ENCODE measurements around the gene VIM.

The VIM gene

GRCh38 chr10:17228091-17229015 lies at the start of gene VIM:
Gene VIM, plus strand, starts transcription at chr10:17228241. Its CDS starts 1,182 bp downstream, at chr10:17229423.
- peak; percentile 78 for DNase-seq (ENCODE audit: low read depth)

GRCh38 chr10:17179002-17179401 lies 49.0 kb upstream of the VIM start:
- peak; percentile 54 for DNase-seq (ENCODE audit: low read depth)

GRCh38 chr10:17181110-17181509 lies 46.9 kb upstream of the VIM start:
- no peak for DNase-seq (ENCODE audit: low read depth)

- no peak for DNase-seq (ENCODE audit: low read depth)
These were observed 46.3 kb upstream of the VIM start for GRCh38 chr10:17181751-17182150.

GRCh38 chr10:17183110-17183509 lies 44.9 kb upstream of the VIM start:
- DNase-seq (ENCODE audit: low read depth) = no peak

- no peak for DNase-seq (ENCODE audit: low read depth)
These were observed 42.2 kb upstream of the VIM start for GRCh38 chr10:17185873-17186272.

GRCh38 chr10:17188644-17189172 lies 39.3 kb upstream of the VIM start:
- no peak for DNase-seq (ENCODE audit: low read depth)

GRCh38 chr10:17190602-17191001 lies 37.4 kb upstream of the VIM start:
- no peak for DNase-seq (ENCODE audit: low read depth)

GRCh38 chr10:17195083-17195482 lies 33.0 kb upstream of the VIM start:
- DNase-seq (ENCODE audit: low read depth) = no peak

- no peak for DNase-seq (ENCODE audit: low read depth)
These were observed 32.0 kb upstream of the VIM start for GRCh38 chr10:17196045-17196444.

- no peak for DNase-seq (ENCODE audit: low read depth)
These were observed 31.5 kb upstream of the VIM start for GRCh38 chr10:17196573-17196972.

GRCh38 chr10:17199351-17199804 lies 28.7 kb upstream of the VIM start:
- DNase-seq (ENCODE audit: low read depth) = peak; percentile 71

- DNase-seq (ENCODE audit: low read depth) = no peak
These were observed 27.8 kb upstream of the VIM start for GRCh38 chr10:17200001-17200911.

- peak; percentile 85 for DNase-seq (ENCODE audit: low read depth)
These were observed 26.9 kb upstream of the VIM start, which contains the start of gene TRDMT1 for GRCh38 chr10:17200912-17201793. Gene TRDMT1, minus strand, starts transcription at chr10:17201672. Its CDS starts 38 bp downstream, at chr10:17201634.

- DNase-seq (ENCODE audit: low read depth) = no peak
These were observed 26.3 kb upstream of the VIM start for GRCh38 chr10:17201794-17202116.

GRCh38 chr10:17202506-17202905 lies 25.5 kb upstream of the VIM start:
- DNase-seq (ENCODE audit: low read depth) = no peak

GRCh38 chr10:17202999-17203398 lies 25.0 kb upstream of the VIM start:
- DNase-seq (ENCODE audit: low read depth) = no peak

GRCh38 chr10:17203416-17203815 lies 24.6 kb upstream of the VIM start:
- no peak for DNase-seq (ENCODE audit: low read depth)

- peak; percentile 63 for DNase-seq (ENCODE audit: low read depth)
These were observed 21.8 kb upstream of the VIM start for GRCh38 chr10:17206210-17206709.

GRCh38 chr10:17208476-17208875 lies 19.6 kb upstream of the VIM start:
- no peak for DNase-seq (ENCODE audit: low read depth)

GRCh38 chr10:17209302-17209701 lies 18.7 kb upstream of the VIM start:
- no peak for DNase-seq (ENCODE audit: low read depth)
